H1 (cell line): ENCODE data around the gene FTCDNL1. TPM values are rescaled to one million over a fixed set of nuclear protein-coding genes. Genes with fewer than 3 reads are reported as not detected.
A peak's percentile ranks its signal among the peaks of the same experiment; 100 is the strongest.

ENCODE experiments used
- CTCF ChIA-PET: fragments of 300-600 bp; sonication (Branson Sonifier 250); formaldehyde crosslinking; loops from one replicate; lab custom pipeline; 2021; ENCODE audit not compliant: partially characterized antibody; lab: Charles Lee
- POLR2A ChIA-PET: fragments of 300-600 bp; sonication (Branson Sonifier 250); formaldehyde crosslinking; loops from one replicate; lab custom pipeline; 2021; ENCODE audit warnings: inconsistent platforms; ENCODE audit not compliant: partially characterized antibody; lab: Charles Lee
- DNase-seq, 2 experiments: peaks; one replicate each; pipeline versions ENCODE4 v3.0.0 to v3.0.0-alpha.2; 2010 to 2022; ENCODE audit warnings: low spot score in 2 of 2, low read depth in 1 of 2, mixed read lengths in 1 of 2
- FAIRE-seq: peaks from 2 replicates; lab custom pipeline; 2011; peaks lifted over from hg19 to GRCh38; lab: Jason Lieb, UNC
- H2AFZ ChIP-seq: 2 replicates; pipeline ENCODE4 v1.8.1; 2012; ENCODE audit warnings: low read length, inconsistent platforms
- H2AK5ac ChIP-seq: 2 replicates; pipeline ENCODE4 v1.6.1; 2013; ENCODE audit warnings: low read depth, low read length
- H2BK120ac ChIP-seq: replicated peaks from 2 replicates; pipeline ENCODE3; 2013; ENCODE audit warnings: low read depth, low read length, inconsistent platforms
- H2BK12ac ChIP-seq: 2 replicates; pipeline ENCODE4 v1.6.1; 2013; ENCODE audit warnings: low read depth, low read length
- H2BK15ac ChIP-seq: 2 replicates; pipeline ENCODE4 v1.6.1; 2013; ENCODE audit warnings: low read length
- H2BK20ac ChIP-seq: 2 replicates; pipeline ENCODE4 v1.6.1; 2013; ENCODE audit warnings: low read length
- H2BK5ac ChIP-seq: 2 replicates; pipeline ENCODE4 v1.6.1; 2013; ENCODE audit warnings: low read depth, low read length
- H3K14ac ChIP-seq: 2 replicates; pipeline ENCODE4 v1.6.1; 2013; ENCODE audit warnings: inconsistent platforms; ENCODE audit not compliant: insufficient read length
- H3K18ac ChIP-seq: 2 replicates; pipeline ENCODE4 v1.6.1; 2013; ENCODE audit warnings: low read length; ENCODE audit errors: extremely low read depth
- H3K23ac ChIP-seq: 2 replicates; pipeline ENCODE4 v1.6.1; 2013; ENCODE audit warnings: inconsistent platforms; ENCODE audit not compliant: insufficient read length
- H3K23me2 ChIP-seq: 2 replicates; pipeline ENCODE4 v1.6.1; 2013; ENCODE audit warnings: low read depth, low read length
- H3K27ac ChIP-seq: 2 replicates; pipeline ENCODE4 v1.6.1; 2011; ENCODE audit warnings: low read depth, low read length, inconsistent platforms
- H3K27me3 ChIP-seq, 4 experiments: replicated peaks in 1 of 4; 1 replicate in 1 of 4; 2 replicates in 3 of 4; pipeline versions ENCODE4 v1.6.1 to v1.8.1; 2011 to 2013; ENCODE audit warnings: low read length in 3 of 4, mild to moderate bottlenecking in 3 of 4, inconsistent platforms in 2 of 4, mixed read lengths in 2 of 4, moderate library complexity in 1 of 4; ENCODE audit not compliant: control insufficient read depth in 3 of 4, insufficient read depth in 3 of 4; ENCODE audit errors: extremely low read depth in 1 of 4
- H3K36me3 ChIP-seq, 4 experiments: 2 replicates each; pipeline versions ENCODE4 v1.6.1 to v1.8.1; 2011 to 2013; ENCODE audit warnings: mild to moderate bottlenecking in 4 of 4, low read length in 3 of 4, moderate library complexity in 2 of 4, control low read depth in 1 of 4, inconsistent platforms in 1 of 4; ENCODE audit not compliant: insufficient read depth in 4 of 4, control insufficient read depth in 2 of 4
- H3K4ac ChIP-seq: replicated peaks from 2 replicates; pipeline ENCODE3; 2013; ENCODE audit warnings: low read length, low read depth, mixed read lengths, inconsistent platforms; ENCODE audit not compliant: insufficient read length
- H3K4me1 ChIP-seq, 4 experiments: replicated peaks in 1 of 4; 1 replicate in 1 of 4; 2 replicates in 3 of 4; pipeline versions ENCODE4 v1.6.1 to v1.8.1; 2011 to 2013; ENCODE audit warnings: low read length in 3 of 4, inconsistent platforms in 2 of 4, mixed read lengths in 1 of 4; ENCODE audit not compliant: insufficient read depth in 4 of 4, control insufficient read depth in 3 of 4
- H3K4me2 ChIP-seq, 2 experiments: 2 replicates each; pipeline versions ENCODE4 v1.6.1 to v1.8.1; 2011 to 2013; ENCODE audit warnings: low read depth in 2 of 2, low read length in 2 of 2, control low read depth in 1 of 2, inconsistent platforms in 1 of 2, mild to moderate bottlenecking in 1 of 2; ENCODE audit not compliant: insufficient read depth in 1 of 2
- H3K4me3 ChIP-seq, 4 experiments: fragments of 200-600, 300-600 bp in 1 of 4; sonication (generic), shearing (Covaris generic), sonication (Bioruptor Twin) in 1 of 4; 2 replicates each; pipeline versions ENCODE4 v1.5.1 to v1.8.1; 2011 to 2016; ENCODE audit warnings: low read length in 4 of 4, low read depth in 3 of 4, control low read depth in 2 of 4, inconsistent platforms in 2 of 4, mild to moderate bottlenecking in 2 of 4, mixed read lengths in 1 of 4, moderate library complexity in 1 of 4; ENCODE audit not compliant: insufficient read depth in 2 of 4; ENCODE audit errors: extremely low read depth in 1 of 4
- H3K56ac ChIP-seq: replicated peaks from 2 replicates; pipeline ENCODE3; 2013; ENCODE audit warnings: low read depth, mild to moderate bottlenecking, mixed read lengths, low read length, inconsistent platforms; ENCODE audit not compliant: insufficient read length
- H3K79me1 ChIP-seq: 2 replicates; pipeline ENCODE4 v1.6.1; 2013; ENCODE audit warnings: low read depth, low read length, control low read depth
- H3K79me2 ChIP-seq, 2 experiments: 2 replicates each; pipeline versions ENCODE4 v1.6.1 to v1.8.1; 2012 to 2013; ENCODE audit warnings: low read length in 2 of 2, mild to moderate bottlenecking in 2 of 2, inconsistent platforms in 1 of 2; ENCODE audit not compliant: insufficient read depth in 2 of 2, control insufficient read depth in 1 of 2
- H3K9ac ChIP-seq, 4 experiments: replicated peaks in 1 of 4; 1 replicate in 1 of 4; 2 replicates in 3 of 4; pipeline versions ENCODE4 v1.6.1 to v1.8.1; 2011 to 2013; ENCODE audit warnings: low read depth in 3 of 4, low read length in 3 of 4, control low read depth in 2 of 4, mild to moderate bottlenecking in 2 of 4, moderate library complexity in 2 of 4, inconsistent platforms in 1 of 4; ENCODE audit errors: extremely low read depth in 1 of 4
- H3K9me3 ChIP-seq, 2 experiments: 2 replicates each; pipeline versions ENCODE4 v1.6.1 to v1.8.1; 2012 to 2013; ENCODE audit warnings: mild to moderate bottlenecking in 2 of 2, moderate library complexity in 2 of 2, control low read depth in 1 of 2, inconsistent platforms in 1 of 2, low read depth in 1 of 2, low read length in 1 of 2, mixed read lengths in 1 of 2; ENCODE audit not compliant: insufficient read depth in 2 of 2
- H4K20me1 ChIP-seq, 2 experiments: replicated peaks in 1 of 2; 2 replicates each; pipeline versions ENCODE3 to v1.8.1; 2011 to 2013; ENCODE audit warnings: inconsistent platforms in 2 of 2, low read length in 2 of 2, mild to moderate bottlenecking in 1 of 2; ENCODE audit not compliant: insufficient read depth in 2 of 2, control insufficient read depth in 1 of 2
- H4K5ac ChIP-seq: 2 replicates; pipeline ENCODE4 v1.6.1; 2013; ENCODE audit warnings: low read length, low read depth, mixed read lengths, inconsistent platforms; ENCODE audit not compliant: insufficient read length
- H4K8ac ChIP-seq: 2 replicates; pipeline ENCODE4 v1.8.0; 2013; ENCODE audit warnings: mild to moderate bottlenecking, moderate library complexity, low read length, inconsistent platforms; ENCODE audit not compliant: insufficient read depth; ENCODE audit errors: extremely low read depth
- H4K91ac ChIP-seq: replicated peaks from 2 replicates; pipeline ENCODE3; 2013; ENCODE audit warnings: low read length, mixed read lengths, inconsistent platforms; ENCODE audit not compliant: insufficient read length
- ASH2L ChIP-seq: fragments of 200-600, 300-600 bp; sonication (generic); IDR thresholded peaks from one replicate; pipeline ENCODE4 v1.7.1; 2017; ENCODE audit warnings: low read length
- TCF12 ChIP-seq: IDR thresholded peaks from 2 replicates; pipeline ENCODE4 v1.6.1; 2011; ENCODE audit warnings: low read depth, mild to moderate bottlenecking, low read length
- WGBS, 2 experiments: shearing (Covaris generic) in 1 of 2; methylation state at CpG; one replicate each; pipeline versions ENCODE4 v1.1.6 to v1.1.7; 2013 to 2015; ENCODE audit warnings: low lambda C conversion rate in 2 of 2, mixed read lengths in 2 of 2, inconsistent platforms in 1 of 2, low coverage in 1 of 2, missing lambda C conversion rate in 1 of 2; ENCODE audit not compliant: insufficient replicate concordance in 2 of 2, insufficient coverage in 1 of 2, insufficient read length in 1 of 2; ENCODE audit errors: extremely low coverage in 1 of 2, missing lambda C conversion rate in 1 of 2; 5-methylcytosine and 5-hydroxymethylcytosine counted together
- polyA plus RNA-seq, 7 experiments: library from polyadenylated mRNA; depleted of rRNA in 3 of 7; stranded (reverse) in 5 of 7; unstranded in 2 of 7; fragments of >200 nt in 5 of 7; fragments of 200-250 nt in 2 of 7; gene quantifications; 1 replicate in 5 of 7; 2 replicates in 1 of 7; 4 replicates in 1 of 7; pipeline versions ENCODE4 v1.2.1 to v1.2.3, GENCODE V29; 2011 to 2013; ENCODE audit warnings: missing spikeins in 2 of 7, mixed read lengths in 2 of 7
- total RNA-seq: library from RNA; stranded (reverse); fragmentation: NEBNext Ultra II Directional; extraction: Animal tissue kit (Norgen Biotek cat#: 25700); gene quantifications from 2 replicates; pipeline ENCODE4 v1.2.1, GENCODE V29; 2021

Gene FTCDNL1
- total and polyA plus RNA-seq, 2 of the 8 experiments (the other 6 are each of a cell fraction or from before 2014, with no cell fraction given): 0.41 to 0.97 TPM

GRCh38 chr2:199742884-199743283, 108.1 kb downstream of the FTCDNL1 start:
- no peak overlapping the region for H3K14ac ChIP-seq
- no peak overlapping the region for H2BK5ac ChIP-seq
- no peaks in the 10 kb centered on the region for H3K79me1 ChIP-seq
- FAIRE-seq (no peak), DNase-seq (no peak)
- no peaks in the 10 kb centered on the region for H3K79me2 ChIP-seq
- TF ChIP-seq TCF12: 0 out of 2 replicates have a peak, but pooled peaks have one; percentile 45
- TF ChIP-seq ASH2L: no peak
- no peaks in the 10 kb centered on the region for H3K27me3 ChIP-seq
- H2AFZ ChIP-seq: no peak overlapping the region
- ChIA-PET POLR2A (no interaction called here), CTCF (interaction anchor here (0.6 to 8.1 kb wide), 6 partner anchors 8 to 278 kb away, joined by 3 to 68 read pairs (median 4); no protein-coding TSS in a partner anchor)
- no peak overlapping the region for H2BK20ac ChIP-seq
- H3K18ac ChIP-seq: no peak overlapping the region
- H3K4me3 ChIP-seq: no peak overlapping the region
- H3K9me3 ChIP-seq: no peaks in the 10 kb centered on the region
- no peak overlapping the region for H3K23ac ChIP-seq
- H2AK5ac ChIP-seq: no peak overlapping the region
- H3K27ac ChIP-seq: no peak overlapping the region
- 88% methylated on average over 2 of the region's 2 CpGs; no CpG with 5 or more reads in 1 of the 2 experiments for WGBS, 2 experiments
- H4K20me1 ChIP-seq: no peaks in the 10 kb centered on the region
- H3K4ac ChIP-seq: no peak overlapping the region
- peaks cover 2 to 11% (median 8%) of the 10 kb centered on the region in 4 experiments; a peak in 4 of 7 replicates for H3K4me1 ChIP-seq
- H3K23me2 ChIP-seq: no peaks in the 10 kb centered on the region
- no peak overlapping the region for H3K4me2 ChIP-seq
- H2BK120ac ChIP-seq: no peak overlapping the region
- H3K36me3 ChIP-seq: no peaks in the 10 kb centered on the region
- no peak overlapping the region for H2BK15ac ChIP-seq
- H3K56ac ChIP-seq: no peak overlapping the region
- no peak overlapping the region for H4K91ac ChIP-seq
- H3K9ac ChIP-seq: no peak overlapping the region
- H2BK12ac ChIP-seq: no peak overlapping the region
- no peak overlapping the region for H4K8ac ChIP-seq
- no peak overlapping the region for H4K5ac ChIP-seq
